IPS DF 6.9 (cell line): ENCODE measurements around the gene CHCHD6.
A peak's percentile ranks its signal among the peaks of the same experiment; 100 is the strongest.

Experiments used
- DNase-seq: peaks from one replicate; pipeline ENCODE4 v3.0.0-alpha.2; 2013; ENCODE audit warnings: low read depth, low spot score
- H3K27ac ChIP-seq: one replicate; pipeline ENCODE4 v1.5.1; 2013; ENCODE audit warnings: low read length, control low read depth
- H3K27me3 ChIP-seq: 2 replicates; pipeline ENCODE4 v1.6.1; 2013; ENCODE audit warnings: mild to moderate bottlenecking, low read length; ENCODE audit not compliant: control insufficient read depth, insufficient read depth
- H3K36me3 ChIP-seq: 2 replicates; pipeline ENCODE4 v1.6.1; 2013; ENCODE audit warnings: low read length; ENCODE audit not compliant: control insufficient read depth, insufficient read depth
- H3K4me1 ChIP-seq: 2 replicates; pipeline ENCODE4 v1.6.1; 2013; ENCODE audit warnings: low read length; ENCODE audit not compliant: control insufficient read depth, insufficient read depth
- H3K4me3 ChIP-seq: 2 replicates; pipeline ENCODE4 v1.5.1; 2013; ENCODE audit warnings: mild to moderate bottlenecking, low read length
- H3K9me3 ChIP-seq: 2 replicates; pipeline ENCODE4 v1.6.1; 2013; ENCODE audit warnings: low read length, inconsistent platforms; ENCODE audit not compliant: control insufficient read depth, insufficient read depth
- WGBS: extraction: QIAGEN DNeasy Blood & Tissue Kit; methylation state at CpG from one replicate; pipeline ENCODE4 v1.1.7; 2013; ENCODE audit warnings: mixed read lengths, missing lambda C conversion rate; ENCODE audit not compliant: insufficient read length, insufficient coverage; 5-methylcytosine and 5-hydroxymethylcytosine counted together

The CHCHD6 gene

GRCh38 chr3:126849768-126850167 is 145.7 kb downstream of the CHCHD6 start:
- Histone ChIP-seq H3K36me3 (no peaks in the 10 kb centered on the region), H3K9me3 (no peaks in the 10 kb centered on the region), H3K4me1 (peaks cover 23% of the 10 kb centered on the region), H3K27me3 (no peaks in the 10 kb centered on the region), H3K27ac (no peak overlapping the region), H3K4me3 (no peak overlapping the region)
- no CpG with 5 or more reads among the region's 6 CpGs for WGBS
- no peak for DNase-seq

DNA sequence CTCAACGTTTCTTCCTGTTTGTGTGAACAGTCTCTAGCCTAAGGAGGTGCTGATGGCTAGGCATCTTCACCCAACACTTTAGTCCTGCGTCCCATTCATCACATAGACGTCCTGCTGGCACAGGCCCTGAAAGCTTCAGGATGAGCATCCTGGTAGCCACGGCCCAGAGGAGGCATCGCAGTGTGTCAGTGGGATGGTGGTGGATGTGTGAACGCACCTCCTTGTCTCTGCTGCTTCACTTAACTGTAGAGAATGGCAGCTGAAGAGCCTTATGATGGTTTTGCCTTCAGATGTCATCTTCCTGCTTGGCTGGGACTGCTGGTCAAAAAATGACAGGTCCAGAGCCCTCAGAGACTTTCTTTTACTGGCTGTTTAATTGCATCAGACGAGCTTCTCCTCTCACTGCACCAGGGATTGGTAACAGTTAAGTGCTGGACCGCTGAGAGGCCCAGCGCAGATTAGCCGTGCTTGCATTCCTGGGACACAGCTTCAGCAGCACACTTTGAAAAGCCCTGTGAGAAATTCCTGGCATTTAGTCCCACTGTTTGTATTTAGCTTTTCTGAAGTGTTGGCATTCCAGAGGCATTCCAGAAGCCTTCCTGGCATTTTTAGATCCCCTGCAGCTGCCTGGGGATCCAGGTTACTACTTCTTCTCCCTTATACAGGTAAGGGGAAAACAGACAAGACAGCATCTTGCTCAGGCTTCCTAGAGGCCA is 146.5 kb downstream of the CHCHD6 start:
- Histone ChIP-seq H3K4me3 (no peak overlapping the region), H3K27ac (peak overlapping the region; percentile 1), H3K36me3 (no peaks in the 10 kb centered on the region), H3K4me1 (peaks cover 23% of the 10 kb centered on the region), H3K9me3 (no peaks in the 10 kb centered on the region), H3K27me3 (no peaks in the 10 kb centered on the region)
- DNase-seq, result peak; percentile 82
- no CpG with 5 or more reads among the region's 10 CpGs for WGBS

DNA sequence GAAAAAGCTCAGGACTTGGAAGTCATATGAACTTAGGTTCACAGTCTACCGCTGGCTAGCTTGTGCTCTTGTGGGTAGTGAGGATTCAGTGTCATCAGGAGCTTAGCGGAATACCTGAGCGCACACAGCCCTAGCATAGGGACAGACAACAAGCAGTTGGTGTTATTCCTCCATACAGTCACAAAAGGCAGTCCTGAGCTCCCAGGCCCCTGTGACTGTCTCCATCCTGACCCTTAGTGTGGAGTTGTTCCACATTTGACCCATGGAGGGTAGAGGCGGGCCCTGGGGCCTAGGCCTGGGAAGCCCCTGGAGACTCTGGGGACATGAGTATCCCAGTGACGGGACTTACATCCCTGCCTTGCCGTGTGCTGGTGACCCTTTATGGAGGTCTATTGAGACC is 147.3 kb downstream of the CHCHD6 start:
- no peak overlapping the region for H3K27ac ChIP-seq
- H3K36me3 ChIP-seq, result no peaks in the 10 kb centered on the region
- peaks cover 23% of the 10 kb centered on the region for H3K4me1 ChIP-seq
- no peaks in the 10 kb centered on the region for H3K27me3 ChIP-seq
- no peak overlapping the region for H3K4me3 ChIP-seq
- WGBS, result no CpG with 5 or more reads among the region's 6 CpGs
- H3K9me3 ChIP-seq, result no peaks in the 10 kb centered on the region
- DNase-seq, result no peak

GRCh38 chr3:126851934-126852333 is 147.9 kb downstream of the CHCHD6 start:
- Histone ChIP-seq H3K4me1 (peaks cover 23% of the 10 kb centered on the region), H3K4me3 (no peak overlapping the region), H3K9me3 (no peaks in the 10 kb centered on the region), H3K27me3 (no peaks in the 10 kb centered on the region), H3K36me3 (no peaks in the 10 kb centered on the region), H3K27ac (no peak overlapping the region)
- no peak for DNase-seq
- no CpG with 5 or more reads among the region's 6 CpGs for WGBS

GRCh38 chr3:126852511-126852910 is 148.5 kb downstream of the CHCHD6 start:
- Histone ChIP-seq H3K4me1 (peaks cover 23% of the 10 kb centered on the region), H3K4me3 (no peak overlapping the region), H3K9me3 (no peaks in the 10 kb centered on the region), H3K27me3 (no peaks in the 10 kb centered on the region), H3K27ac (no peak overlapping the region), H3K36me3 (no peaks in the 10 kb centered on the region)
- WGBS, result no CpG with 5 or more reads among the region's 10 CpGs
- DNase-seq, result no peak

- Histone ChIP-seq H3K9me3 (no peaks in the 10 kb centered on the region), H3K4me1 (peaks cover 24% of the 10 kb centered on the region), H3K36me3 (no peaks in the 10 kb centered on the region), H3K27me3 (no peaks in the 10 kb centered on the region), H3K27ac (no peak overlapping the region), H3K4me3 (no peak overlapping the region)
- no peak for DNase-seq
- no CpG with 5 or more reads among the region's 5 CpGs for WGBS
Observed at GRCh38 chr3:126854666-126855065, 150.6 kb downstream of the CHCHD6 start.

- Histone ChIP-seq H3K36me3 (no peaks in the 10 kb centered on the region), H3K4me3 (no peak overlapping the region), H3K4me1 (peaks cover 17% of the 10 kb centered on the region), H3K9me3 (no peaks in the 10 kb centered on the region), H3K27ac (no peak overlapping the region), H3K27me3 (no peaks in the 10 kb centered on the region)
- no peak for DNase-seq
- whole genome bisulfite sequencing, result no CpG with 5 or more reads among the region's 4 CpGs
Observed at GRCh38 chr3:126855374-126855773, 151.3 kb downstream of the CHCHD6 start.

- Histone ChIP-seq H3K4me1 (peaks cover 3% of the 10 kb centered on the region), H3K9me3 (no peaks in the 10 kb centered on the region), H3K36me3 (no peaks in the 10 kb centered on the region), H3K27ac (no peak overlapping the region), H3K27me3 (no peaks in the 10 kb centered on the region), H3K4me3 (no peak overlapping the region)
- no CpG with 5 or more reads among the region's 6 CpGs for WGBS
- no peak for DNase-seq
Observed at GRCh38 chr3:126857928-126858327, 153.9 kb downstream of the CHCHD6 start.

DNA sequence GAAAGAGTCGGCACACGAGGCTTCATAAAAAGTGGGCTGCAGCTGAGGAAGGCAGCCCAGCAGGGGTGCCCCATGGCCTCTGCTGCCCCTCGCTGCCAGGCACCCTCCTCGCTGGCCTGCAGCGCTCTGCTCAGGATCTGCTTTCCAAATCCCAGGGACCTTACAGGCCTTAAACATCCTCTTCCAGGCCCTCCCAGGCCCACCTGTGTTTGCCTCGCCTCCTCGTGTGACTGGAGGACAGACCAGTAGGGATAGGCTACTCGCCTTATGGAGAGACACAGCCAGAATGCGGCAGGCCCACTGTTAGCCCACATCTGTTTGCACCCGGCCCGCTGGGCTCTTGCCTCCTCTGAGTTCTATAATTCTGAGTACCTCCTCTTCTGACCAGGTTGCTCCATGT is 154.4 kb downstream of the CHCHD6 start:
- Histone ChIP-seq H3K4me1 (peaks cover 3% of the 10 kb centered on the region), H3K27ac (no peak overlapping the region), H3K4me3 (no peak overlapping the region), H3K36me3 (no peaks in the 10 kb centered on the region), H3K27me3 (no peaks in the 10 kb centered on the region), H3K9me3 (no peaks in the 10 kb centered on the region)
- WGBS, result no CpG with 5 or more reads among the region's 11 CpGs
- no peak for DNase-seq

GRCh38 chr3:126858887-126859286 is 154.8 kb downstream of the CHCHD6 start:
- peaks cover 3% of the 10 kb centered on the region for H3K4me1 ChIP-seq
- H3K27me3 ChIP-seq, result no peaks in the 10 kb centered on the region
- no CpG with 5 or more reads among the region's 10 CpGs for WGBS
- no peaks in the 10 kb centered on the region for H3K9me3 ChIP-seq
- H3K27ac ChIP-seq, result no peak overlapping the region
- H3K36me3 ChIP-seq, result no peaks in the 10 kb centered on the region
- no peak overlapping the region for H3K4me3 ChIP-seq
- no peak for DNase-seq
